Activated naive CD4-positive, alpha-beta T cell treated with anti-CD3 and anti-CD28 coated beads, Interleukin-2, amount 50 U/mL, for 72 hours (primary cell): ENCODE results near the gene RGL4. TPM values are rescaled to one million over a fixed set of nuclear protein-coding genes. Genes with fewer than 3 reads are reported as not detected.
"Not testable (repeated sequence)": the region's sequence is repeated elsewhere in the genome, so short reads cannot be mapped to it uniquely, and the experiment has no call there.

Source experiments
- ATAC-seq, 2 donors: fragments of 150-1000 bp; cut with Tn5 transposase; 2 replicates each; pipeline ENCODE4 v1.10.0; 2021; ENCODE audit warnings: mild to moderate bottlenecking in 2 of 2, moderate library complexity in 2 of 2
- DNase-seq, 2 donors: peaks; one replicate each; pipeline ENCODE4 v3.0.0; 2021 to 2022; ENCODE audit warnings: low spot score in 2 of 2
- H3K27ac Mint-ChIP-seq, 2 donors: one replicate each; pipeline ENCODE4 v1.8.0; 2022; ENCODE audit warnings: mild to moderate bottlenecking in 2 of 2, mixed read lengths in 2 of 2
- H3K36me3 Mint-ChIP-seq, 2 donors: one replicate each; pipeline ENCODE4 v1.8.0; 2022; ENCODE audit warnings: mixed read lengths in 2 of 2
- H3K9me3 Mint-ChIP-seq, 2 donors: one replicate each; pipeline ENCODE4 v1.8.0; 2022; ENCODE audit warnings: mixed read lengths in 2 of 2
- total RNA-seq, 2 donors: library from RNA; stranded (reverse); gene quantifications; one replicate each; pipeline ENCODE4 v1.2.3, GENCODE V29; 2022

RGL4 gene
- 10 to 100 TPM in 1 of 2 donors, 1 to 10 TPM in 1; 3.0 to 49.7 TPM for total RNA-seq

GRCh38 chr22:23690713-23691112, at the start of gene RGL4:
Gene RGL4, plus strand, starts transcription at chr22:23691013. Its CDS starts 1,018 bp downstream, at chr22:23692031.
- Mint-ChIP-seq H3K36me3 (peaks cover 0 to 19% of the 10 kb centered on the region in 2 donors), H3K27ac (peak within 1 kb of the TSS; percentile 9 to 88), H3K9me3 (no peaks in the 10 kb centered on the region)
- no peak for DNase-seq
- no peak for ATAC-seq

- ATAC-seq, H3K36me3 Mint-ChIP-seq, DNase-seq, H3K9me3 Mint-ChIP-seq, H3K27ac Mint-ChIP-seq: not testable (repeated sequence)
Observed at GRCh38 chr22:23646526-23646925, 44.3 kb upstream of the RGL4 start.

GRCh38 chr22:23649071-23649501, 41.7 kb upstream of the RGL4 start:
- no peak overlapping the region for H3K27ac Mint-ChIP-seq
- H3K9me3 Mint-ChIP-seq = no peaks in the 10 kb centered on the region
- no peaks in the 10 kb centered on the region for H3K36me3 Mint-ChIP-seq
- ATAC-seq (no peak), DNase-seq (no peak)

GRCh38 chr22:23651676-23652075, 39.1 kb upstream of the RGL4 start:
- H3K9me3 Mint-ChIP-seq = no peaks in the 10 kb centered on the region
- no peaks in the 10 kb centered on the region for H3K36me3 Mint-ChIP-seq
- no peak for DNase-seq
- H3K27ac Mint-ChIP-seq = no peak overlapping the region
- no peak for ATAC-seq

GRCh38 chr22:23652286-23652685, 38.5 kb upstream of the RGL4 start:
- H3K36me3 Mint-ChIP-seq = no peaks in the 10 kb centered on the region
- DNase-seq (no peak), ATAC-seq (no peak)
- H3K9me3 Mint-ChIP-seq = no peaks in the 10 kb centered on the region
- H3K27ac Mint-ChIP-seq = peak overlapping the region in 1 of 2 donors; percentile 72

GRCh38 chr22:23652711-23653110, 38.1 kb upstream of the RGL4 start:
- ATAC-seq = no peak
- H3K36me3 Mint-ChIP-seq = no peaks in the 10 kb centered on the region

GRCh38 chr22:23655891-23656475, 34.8 kb upstream of the RGL4 start:
- peak overlapping the region in 1 of 2 donors; percentile 36 for H3K27ac Mint-ChIP-seq
- H3K36me3 Mint-ChIP-seq = no peaks in the 10 kb centered on the region
- DNase-seq (no peak), ATAC-seq (no peak)
- no peaks in the 10 kb centered on the region for H3K9me3 Mint-ChIP-seq

More at GRCh38 chr22:23652711-23653110, 38.1 kb upstream of the RGL4 start:
- no peak for DNase-seq
- no peaks in the 10 kb centered on the region for H3K9me3 Mint-ChIP-seq
- H3K27ac Mint-ChIP-seq = peak overlapping the region in 1 of 2 donors; percentile 72

- Mint-ChIP-seq H3K9me3 (no peaks in the 10 kb centered on the region), H3K36me3 (peaks cover 0 to 5% of the 10 kb centered on the region in 2 donors), H3K27ac (peak overlapping the region; percentile 28 to 70)
- no peak for ATAC-seq
- no peak for DNase-seq
Observed at GRCh38 chr22:23657727-23658126, 33.1 kb upstream of the RGL4 start.

GRCh38 chr22:23660381-23660780, 30.4 kb upstream of the RGL4 start:
- Mint-ChIP-seq H3K36me3 (peaks cover 11 to 17% of the 10 kb centered on the region in 2 donors), H3K27ac (peak overlapping the region in 1 of 2 donors; percentile 25)
- not testable (repeated sequence) for DNase-seq, ATAC-seq, H3K9me3 Mint-ChIP-seq

GRCh38 chr22:23670378-23671295, 20.2 kb upstream of the RGL4 start:
- no peak for DNase-seq
- Mint-ChIP-seq H3K9me3 (no peaks in the 10 kb centered on the region), H3K27ac (peak overlapping the region in 1 of 2 donors; percentile 15), H3K36me3 (no peaks in the 10 kb centered on the region)
- ATAC-seq = peak in 1 of 2 donors; percentile 11

- H3K36me3 Mint-ChIP-seq, DNase-seq, H3K9me3 Mint-ChIP-seq, H3K27ac Mint-ChIP-seq: not testable (repeated sequence)
- peak; percentile 26 to 44 for ATAC-seq
Observed at GRCh38 chr22:23671387-23671786, 19.4 kb upstream of the RGL4 start.

- peak in 1 of 2 donors; percentile 42 for ATAC-seq
- peak overlapping the region; percentile 17 to 93 for H3K27ac Mint-ChIP-seq
- not testable (repeated sequence) for H3K36me3 Mint-ChIP-seq, H3K9me3 Mint-ChIP-seq, DNase-seq
Observed at GRCh38 chr22:23672307-23673049, 18.3 kb upstream of the RGL4 start.

GRCh38 chr22:23673050-23673620, 17.7 kb upstream of the RGL4 start:
- Mint-ChIP-seq H3K27ac (peak overlapping the region; percentile 25 to 93), H3K9me3 (no peaks in the 10 kb centered on the region), H3K36me3 (no peaks in the 10 kb centered on the region)
- DNase-seq (no peak), ATAC-seq (no peak)

GRCh38 chr22:23673826-23674690, 16.8 kb upstream of the RGL4 start:
- Mint-ChIP-seq H3K9me3 (no peaks in the 10 kb centered on the region), H3K36me3 (no peaks in the 10 kb centered on the region), H3K27ac (peak overlapping the region; percentile 25 to 67)
- no peak for DNase-seq
- no peak for ATAC-seq

GRCh38 chr22:23674886-23675501, 15.8 kb upstream of the RGL4 start:
- ATAC-seq, H3K36me3 Mint-ChIP-seq, H3K9me3 Mint-ChIP-seq, H3K27ac Mint-ChIP-seq: not testable (repeated sequence)
- DNase-seq = peak in 1 of 2 donors; percentile 41
